PC-3 (cell line): Measurements from ENCODE around the gene SLIT1. TPM values are rescaled to one million over a fixed set of nuclear protein-coding genes. Genes with fewer than 3 reads are reported as not detected.

Experiments used
- ATAC-seq: fragments of 200-7000 bp; cut with Tn5 transposase; 2 replicates; pipeline ENCODE4 v1.9.1; 2020; ENCODE audit warnings: mild to moderate bottlenecking, moderate library complexity
- BruUV-seq: library from RNA; stranded (reverse); fragments of 400-500 nt; replicated peaks from 2 replicates; lab custom pipeline; 2021; lab: Mats Ljungman, UMichigan
- CTCF ChIA-PET: fragments of 300-600 bp; sonication (Branson Sonifier 250); formaldehyde crosslinking; loops from one replicate; lab custom pipeline; 2022; ENCODE audit warnings: antibody characterized with exemption; lab: Charles Lee
- POLR2A ChIA-PET: fragments of 300-600 bp; sonication (Branson Sonifier 250); formaldehyde crosslinking; loops from one replicate; lab custom pipeline; 2022; ENCODE audit warnings: antibody characterized with exemption; ENCODE audit not compliant: unreplicated experiment; lab: Charles Lee
- DNase-seq: peaks from one replicate; pipeline ENCODE4 v3.0.0-alpha.2; 2015
- H2AFZ ChIP-seq: fragments of 300-600 bp; sonication (generic); 2 replicates; pipeline ENCODE4 v1.6.0; 2016; ENCODE audit warnings: antibody characterized with exemption, low read length
- H3F3A ChIP-seq: fragments of 300-600 bp; sonication (generic); one replicate; pipeline ENCODE4 v1.6.0; 2017; ENCODE audit warnings: antibody characterized with exemption, low read length, control low read depth, mild to moderate bottlenecking; ENCODE audit not compliant: unreplicated experiment
- H3K27ac ChIP-seq: fragments of 300-600 bp; sonication (generic); 2 replicates; pipeline ENCODE4 v1.5.1; 2016; ENCODE audit warnings: mild to moderate bottlenecking, low read length
- H3K27me3 ChIP-seq: fragments of 300-600 bp; sonication (generic); 2 replicates; pipeline ENCODE4 v1.6.1; 2016; ENCODE audit warnings: low read length, mixed read lengths
- H3K36me3 ChIP-seq: fragments of 300-600 bp; sonication (generic); 2 replicates; pipeline ENCODE4 v1.6.1; 2016; ENCODE audit warnings: low read depth, mixed run types, low read length, mixed read lengths
- H3K4me1 ChIP-seq: fragments of 300-600 bp; sonication (generic); 2 replicates; pipeline ENCODE4 v1.5.1; 2016; ENCODE audit warnings: low read length; ENCODE audit not compliant: insufficient read depth
- H3K4me2 ChIP-seq: fragments of 300-600 bp; sonication (generic); 2 replicates; pipeline ENCODE4 v1.6.0; 2016; ENCODE audit warnings: low read length
- H3K4me3 ChIP-seq: fragments of 300-600 bp; sonication (generic); 2 replicates; pipeline ENCODE4 v1.5.1; 2016; ENCODE audit warnings: mild to moderate bottlenecking, low read length, mixed read lengths
- H3K79me2 ChIP-seq: fragments of 300-600 bp; sonication (generic); 2 replicates; pipeline ENCODE4 v1.6.1; 2017; ENCODE audit warnings: low read length, mixed read lengths
- H3K9ac ChIP-seq: fragments of 300-600 bp; sonication (generic); 2 replicates; pipeline ENCODE4 v1.6.0; 2016; ENCODE audit warnings: mild to moderate bottlenecking, low read length
- H3K9me2 ChIP-seq: fragments of 300-600 bp; sonication (generic); replicated peaks from 2 replicates; pipeline ENCODE4 v1.6.1; 2016; ENCODE audit warnings: mixed run types, low read length, mixed read lengths
- H3K9me3 ChIP-seq: fragments of 300-600 bp; sonication (generic); 2 replicates; pipeline ENCODE4 v1.6.1; 2016; ENCODE audit warnings: low read length, mixed read lengths
- H4K20me1 ChIP-seq: fragments of 300-600 bp; sonication (generic); 2 replicates; pipeline ENCODE4 v1.6.1; 2016; ENCODE audit warnings: low read length, mixed read lengths
- EZH2 ChIP-seq: fragments of 300-600 bp; sonication (generic); IDR thresholded peaks from one replicate; pipeline ENCODE4 v1.6.1; 2017; ENCODE audit warnings: antibody characterized with exemption, mild to moderate bottlenecking, low read length; ENCODE audit not compliant: unreplicated experiment
- EZH2phosphoT487 ChIP-seq: fragments of 300-600 bp; sonication (generic); IDR thresholded peaks from 2 replicates; pipeline ENCODE4 v1.6.1; 2018; ENCODE audit warnings: mild to moderate bottlenecking, antibody characterized with exemption, low read length, borderline replicate concordance
- intact Hi-C: fragments of 100-400 bp; cut with micrococcal nuclease; formaldehyde crosslinking; loops from 2 replicates; pipeline ENCODE4 v1.9.0; 2023
- total RNA-seq: library from RNA; depleted of rRNA; stranded (reverse); fragments of >200 nt; gene quantifications from 2 replicates; pipeline ENCODE4 v1.2.3, GENCODE V29; 2014
- TF ChIP-seq, protein P1 (sequence below): fragments of 300-600 bp; sonication (generic); conservative IDR thresholded peaks from 2 replicates; pipeline ENCODE4 v1.5.1; 2017; ENCODE audit warnings: antibody characterized with exemption, low read depth, mild to moderate bottlenecking, low read length

SLIT1 gene
- total RNA-seq, 1 experiment from 2014 or later, result not detected

DNA sequence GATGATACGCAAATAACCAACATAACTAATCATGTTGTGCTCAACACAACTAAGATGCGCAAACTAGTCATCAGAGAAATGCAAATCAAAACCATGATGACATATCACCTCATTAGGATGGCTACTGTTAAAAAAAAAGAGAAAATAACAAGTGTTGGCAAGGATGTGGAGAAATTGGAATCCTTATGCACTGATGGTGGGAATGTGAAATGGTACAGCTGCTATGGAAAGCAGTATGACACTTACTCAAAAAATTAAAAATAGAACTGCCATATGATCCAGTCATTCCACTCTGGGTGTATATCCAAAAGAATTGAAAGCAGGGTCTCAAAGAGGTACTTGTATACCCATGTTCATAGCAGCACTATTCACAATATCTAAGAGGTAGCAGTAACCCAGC lies 42.9 kb downstream of the SLIT1 start:
- ATAC-seq (no peak), DNase-seq (no peak)
- H4K20me1 ChIP-seq, result no peaks in the 10 kb centered on the region
- ChIA-PET POLR2A (no interaction called here), CTCF (no interaction called here)
- no peaks in the 10 kb centered on the region for H3K9me2 ChIP-seq
- H3K27ac ChIP-seq, result no peak overlapping the region
- H3K4me1 ChIP-seq, result no peaks in the 10 kb centered on the region
- H2AFZ ChIP-seq, result no peak overlapping the region
- no peaks in the 10 kb centered on the region for H3K9me3 ChIP-seq
- BruUV-seq, result no TSS peak
- H3K4me2 ChIP-seq, result no peak overlapping the region
- peaks cover 14% of the 10 kb centered on the region for H3K27me3 ChIP-seq
- intact Hi-C loops, result no loop called here
- TF ChIP-seq, protein P1, sequence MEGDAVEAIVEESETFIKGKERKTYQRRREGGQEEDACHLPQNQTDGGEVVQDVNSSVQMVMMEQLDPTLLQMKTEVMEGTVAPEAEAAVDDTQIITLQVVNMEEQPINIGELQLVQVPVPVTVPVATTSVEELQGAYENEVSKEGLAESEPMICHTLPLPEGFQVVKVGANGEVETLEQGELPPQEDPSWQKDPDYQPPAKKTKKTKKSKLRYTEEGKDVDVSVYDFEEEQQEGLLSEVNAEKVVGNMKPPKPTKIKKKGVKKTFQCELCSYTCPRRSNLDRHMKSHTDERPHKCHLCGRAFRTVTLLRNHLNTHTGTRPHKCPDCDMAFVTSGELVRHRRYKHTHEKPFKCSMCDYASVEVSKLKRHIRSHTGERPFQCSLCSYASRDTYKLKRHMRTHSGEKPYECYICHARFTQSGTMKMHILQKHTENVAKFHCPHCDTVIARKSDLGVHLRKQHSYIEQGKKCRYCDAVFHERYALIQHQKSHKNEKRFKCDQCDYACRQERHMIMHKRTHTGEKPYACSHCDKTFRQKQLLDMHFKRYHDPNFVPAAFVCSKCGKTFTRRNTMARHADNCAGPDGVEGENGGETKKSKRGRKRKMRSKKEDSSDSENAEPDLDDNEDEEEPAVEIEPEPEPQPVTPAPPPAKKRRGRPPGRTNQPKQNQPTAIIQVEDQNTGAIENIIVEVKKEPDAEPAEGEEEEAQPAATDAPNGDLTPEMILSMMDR, result no peak
- no peak for TF ChIP-seq EZH2
- TF ChIP-seq EZH2phosphoT487, result no peak
- H3K79me2 ChIP-seq, result no peaks in the 10 kb centered on the region
- no peaks in the 10 kb centered on the region for H3K36me3 ChIP-seq
- H3K9ac ChIP-seq, result no peak overlapping the region
- H3F3A ChIP-seq, result no peaks in the 10 kb centered on the region
- H3K4me3 ChIP-seq, result no peak overlapping the region

GRCh38 chr10:97140902-97141745 lies 44.6 kb downstream of the SLIT1 start:
- no peaks in the 10 kb centered on the region for H3K36me3 ChIP-seq
- H3K4me2 ChIP-seq, result no peak overlapping the region
- intact Hi-C loops, result no loop called here
- no TSS peak for BruUV-seq
- no peaks in the 10 kb centered on the region for H3F3A ChIP-seq
- DNase-seq (no peak), ATAC-seq (no peak)
- H3K4me3 ChIP-seq, result no peak overlapping the region
- ChIA-PET CTCF (no interaction called here), POLR2A (no interaction called here)
- no peak overlapping the region for H2AFZ ChIP-seq
- no peak overlapping the region for H3K27ac ChIP-seq
- H3K27me3 ChIP-seq, result peaks cover 14% of the 10 kb centered on the region
- H4K20me1 ChIP-seq, result no peaks in the 10 kb centered on the region
- no peaks in the 10 kb centered on the region for H3K4me1 ChIP-seq
- no peaks in the 10 kb centered on the region for H3K79me2 ChIP-seq
- H3K9ac ChIP-seq, result no peak overlapping the region
- TF ChIP-seq EZH2, result no peak
- TF ChIP-seq, protein P1, result no peak
- no peak for TF ChIP-seq EZH2phosphoT487
- no peaks in the 10 kb centered on the region for H3K9me2 ChIP-seq
- H3K9me3 ChIP-seq, result no peaks in the 10 kb centered on the region
